ENCODE measurements around the gene MRPL34.

The MRPL34 gene

DNA sequence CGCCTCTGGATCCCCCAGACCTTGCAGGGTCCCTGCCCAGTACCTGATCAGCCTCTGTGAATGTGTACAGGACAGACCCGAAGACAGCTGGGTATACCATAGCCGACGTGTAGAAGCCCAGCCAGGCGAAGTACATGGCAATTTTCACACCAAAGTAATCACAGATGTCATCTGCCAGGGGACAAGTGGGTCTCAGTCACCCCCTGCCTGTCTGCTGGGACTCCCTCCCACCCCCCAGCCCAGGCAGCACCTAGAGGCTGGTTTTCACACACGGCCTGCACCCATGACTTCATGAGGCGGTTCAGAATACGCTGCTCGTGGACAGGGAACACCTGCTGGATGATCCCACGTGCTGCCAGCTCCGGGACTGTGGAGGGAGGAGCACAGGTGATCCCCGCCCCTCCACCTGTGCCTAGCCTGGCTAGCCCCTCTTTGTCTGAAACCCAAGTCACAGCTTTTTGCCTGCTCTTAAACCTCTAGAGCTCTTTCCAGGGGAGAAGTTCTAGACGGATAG, 25.4 kb downstream of the MRPL34 start:
- TF ChIP-seq, protein P1, sequence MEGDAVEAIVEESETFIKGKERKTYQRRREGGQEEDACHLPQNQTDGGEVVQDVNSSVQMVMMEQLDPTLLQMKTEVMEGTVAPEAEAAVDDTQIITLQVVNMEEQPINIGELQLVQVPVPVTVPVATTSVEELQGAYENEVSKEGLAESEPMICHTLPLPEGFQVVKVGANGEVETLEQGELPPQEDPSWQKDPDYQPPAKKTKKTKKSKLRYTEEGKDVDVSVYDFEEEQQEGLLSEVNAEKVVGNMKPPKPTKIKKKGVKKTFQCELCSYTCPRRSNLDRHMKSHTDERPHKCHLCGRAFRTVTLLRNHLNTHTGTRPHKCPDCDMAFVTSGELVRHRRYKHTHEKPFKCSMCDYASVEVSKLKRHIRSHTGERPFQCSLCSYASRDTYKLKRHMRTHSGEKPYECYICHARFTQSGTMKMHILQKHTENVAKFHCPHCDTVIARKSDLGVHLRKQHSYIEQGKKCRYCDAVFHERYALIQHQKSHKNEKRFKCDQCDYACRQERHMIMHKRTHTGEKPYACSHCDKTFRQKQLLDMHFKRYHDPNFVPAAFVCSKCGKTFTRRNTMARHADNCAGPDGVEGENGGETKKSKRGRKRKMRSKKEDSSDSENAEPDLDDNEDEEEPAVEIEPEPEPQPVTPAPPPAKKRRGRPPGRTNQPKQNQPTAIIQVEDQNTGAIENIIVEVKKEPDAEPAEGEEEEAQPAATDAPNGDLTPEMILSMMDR (IDR thresholded peaks at IDR 0.05) = no peak

DNA sequence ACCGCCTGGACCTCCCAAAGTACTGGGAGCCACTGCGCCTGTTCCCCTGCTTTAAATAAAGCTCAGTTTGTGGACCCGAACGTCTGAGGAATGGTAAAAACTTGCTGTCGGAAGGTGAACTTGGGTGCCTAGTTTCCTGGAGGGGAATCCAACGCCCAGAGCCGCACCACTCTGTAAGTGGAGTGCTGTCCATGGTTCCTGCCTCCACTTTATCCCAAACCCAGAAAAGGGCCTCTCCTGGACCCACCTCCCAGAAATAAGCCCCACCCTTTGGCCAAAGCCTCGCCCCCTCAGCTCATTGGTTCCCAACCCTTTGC, 26.6 kb downstream of the MRPL34 start:
- TF ChIP-seq, protein P1 (IDR thresholded peaks at IDR 0.05) = no peak

DNA sequence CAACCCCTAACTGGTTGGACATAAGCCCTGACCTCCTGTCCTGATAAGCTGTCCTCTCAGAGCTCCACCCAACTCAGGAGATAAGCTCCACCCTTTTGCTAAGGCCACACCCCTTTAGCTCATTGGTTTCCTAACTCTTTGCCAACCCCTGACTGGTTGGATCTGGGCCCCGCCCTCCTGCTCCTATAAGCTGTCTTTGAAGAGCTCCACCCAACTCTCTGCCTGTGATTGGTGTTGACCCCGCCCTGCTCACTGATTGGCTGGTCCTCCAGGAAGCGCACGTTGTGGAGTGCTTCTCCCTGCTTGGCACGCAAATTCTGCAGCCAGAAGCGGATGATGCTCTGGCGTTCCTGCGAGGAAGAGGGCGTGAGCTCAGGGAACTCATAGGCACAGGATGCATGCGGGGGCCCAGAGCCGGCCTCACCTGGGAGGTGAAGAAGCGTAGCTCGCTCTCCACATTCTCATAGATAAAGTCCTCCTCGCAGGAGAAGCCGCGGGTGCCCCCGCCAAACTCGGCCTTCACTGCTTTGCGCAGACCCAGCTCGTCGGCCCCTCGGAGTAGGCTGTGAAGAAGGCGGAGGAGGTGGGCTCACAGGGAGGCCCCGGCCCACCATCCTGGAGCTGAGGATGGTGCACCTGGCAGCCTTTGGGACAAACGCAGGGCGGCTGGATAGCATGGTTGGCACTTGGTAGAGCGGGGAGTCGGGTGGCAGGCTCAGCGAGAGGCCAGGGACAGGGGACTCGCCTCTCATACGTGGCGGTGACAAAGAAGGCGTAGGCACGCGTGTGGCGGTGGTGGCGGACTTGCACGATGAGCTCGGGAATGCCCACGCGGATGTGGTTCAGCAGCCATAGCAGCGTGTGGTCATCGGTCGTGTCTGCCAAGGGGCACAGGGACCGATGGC, 27.3 kb downstream of the MRPL34 start:
- TF ChIP-seq, protein P1 (IDR thresholded peaks at IDR 0.05) = no peak

DNA sequence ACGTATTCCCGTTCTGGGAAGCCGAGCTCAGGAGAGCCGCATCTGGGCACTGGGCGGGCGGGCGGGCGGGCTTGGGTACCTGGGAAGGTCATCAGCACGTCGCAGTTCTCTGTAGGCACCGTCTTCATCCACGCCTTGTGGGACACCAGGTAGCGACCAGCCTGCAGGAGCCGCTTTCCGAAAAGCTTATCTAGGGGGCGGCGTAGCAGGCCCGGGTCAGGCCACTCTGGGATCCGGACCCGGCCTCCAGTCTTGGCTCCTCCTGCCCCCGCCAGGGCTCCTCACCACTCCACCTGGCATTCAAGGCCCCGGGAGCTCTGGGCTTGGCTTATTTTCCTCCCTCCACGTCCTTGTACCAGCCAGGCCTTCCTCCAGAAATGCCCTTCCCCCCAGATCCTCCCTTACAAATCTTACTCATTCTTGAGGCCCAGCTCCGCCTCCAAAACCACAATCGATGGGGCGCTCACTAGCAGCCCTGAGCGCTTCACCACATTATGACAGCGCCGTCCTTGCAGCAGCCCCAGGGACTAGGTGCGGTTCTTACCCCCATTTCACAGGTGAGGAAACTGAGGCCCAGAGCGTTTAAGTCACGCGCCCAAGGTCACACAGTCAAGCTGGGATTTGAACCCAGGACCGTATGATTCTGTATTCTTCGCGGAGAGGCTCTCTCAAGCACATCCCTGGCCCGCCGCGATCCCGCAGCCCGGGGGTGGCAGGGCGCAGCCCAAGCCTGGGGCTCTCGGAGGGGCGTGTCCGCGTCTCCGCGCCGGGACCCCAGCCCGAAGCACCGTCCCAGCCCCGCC, 28.1 kb downstream of the MRPL34 start:
- TF ChIP-seq, protein P1 (IDR thresholded peaks at IDR 0.05) = no peak

DNA sequence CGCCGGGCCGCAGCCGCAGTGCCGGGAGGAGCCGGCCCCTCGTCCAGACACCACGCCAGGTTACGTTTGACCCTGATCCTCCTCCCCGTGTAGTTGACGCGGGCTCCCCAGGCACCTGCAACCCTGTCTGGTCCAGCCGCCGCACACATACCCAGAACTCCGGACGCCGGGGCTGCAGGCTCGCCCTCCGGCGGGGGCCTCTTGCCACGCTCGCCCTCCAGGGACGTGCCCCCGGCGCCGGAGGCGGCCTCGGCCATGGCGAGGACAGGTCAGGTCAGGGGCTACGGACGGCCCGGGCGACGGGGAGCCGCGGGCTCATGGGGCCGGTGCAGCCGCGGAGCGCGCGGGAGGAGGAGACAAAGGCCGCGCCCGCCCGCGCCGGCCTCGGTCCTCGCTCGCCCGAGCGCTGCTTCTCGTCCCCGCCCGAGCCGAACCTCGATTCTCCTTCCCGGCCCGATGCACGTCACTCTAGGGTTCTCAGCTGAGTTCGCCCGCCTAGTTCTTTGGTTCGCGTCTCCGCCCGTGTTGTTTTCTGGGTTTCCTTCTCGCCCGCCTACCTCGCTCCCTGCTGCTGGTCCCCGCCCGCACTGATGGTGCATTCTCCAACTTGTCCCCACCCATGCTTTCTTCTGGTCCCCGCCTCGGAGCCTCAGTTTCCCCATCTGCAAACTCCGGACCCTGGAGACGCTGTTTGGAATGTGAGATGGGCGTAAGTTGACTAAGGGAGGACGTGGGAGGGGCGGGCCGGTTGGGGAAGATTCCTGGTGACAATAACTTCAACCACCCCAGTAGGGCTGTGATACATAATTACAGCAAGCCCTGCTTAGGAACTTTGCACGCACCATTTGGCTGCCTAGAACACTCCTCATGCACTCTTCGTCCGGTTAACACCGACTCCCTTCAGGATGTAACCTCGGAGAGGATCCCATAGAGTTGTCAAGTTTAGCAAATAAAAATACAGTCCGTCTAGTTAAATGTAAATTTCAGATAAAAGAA, 29.0 kb downstream of the MRPL34 start, which contains the start of gene ANO8:
TSS of gene ANO8 (minus strand) at position 442 of the 996 bp plus-strand sequence. CDS start at position 257, 185 bp downstream.
- TF ChIP-seq, protein P1 (IDR thresholded peaks at IDR 0.05) = no peak

DNA sequence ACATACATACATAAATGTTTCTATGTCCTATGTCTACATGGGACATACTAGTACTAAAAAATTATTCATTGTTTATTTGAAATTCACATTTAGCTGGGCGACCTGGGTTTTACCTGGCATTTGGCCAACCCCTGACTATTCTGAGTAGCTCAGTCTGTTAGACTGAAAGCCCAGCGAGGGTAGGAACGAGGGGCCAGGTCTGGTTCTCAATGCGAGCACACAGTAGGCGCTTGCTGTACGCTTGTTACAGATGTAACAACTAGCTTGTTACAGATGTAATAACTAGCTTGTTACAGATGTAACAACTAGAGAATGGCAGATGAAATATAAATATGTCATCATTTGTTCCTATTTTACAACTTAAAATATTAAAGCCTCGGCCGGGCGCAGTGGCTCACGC, 29.9 kb downstream of the MRPL34 start:
- TF ChIP-seq, protein P1 (IDR thresholded peaks at IDR 0.05) = no peak

Measured in LNCAP (cell line).